ENCODE measurements around the gene PPP4R4. TPM values are rescaled to one million over a fixed set of nuclear protein-coding genes. Genes with fewer than 3 reads are reported as not detected.

PPP4R4 gene
- total and polyA plus RNA-seq, 2 experiments from 2014 or later = 3.0 to 11.1 TPM

- Mint-ChIP-seq H3K36me3 (ENCODE audit: low read depth) (no peaks in the 10 kb centered on the region), H3K27me3 (ENCODE audit: insufficient read depth, low read depth, poor library complexity) (peaks cover 9% of the 10 kb centered on the region), H3K9me3 (no peaks in the 10 kb centered on the region), H3K4me3 (no peak overlapping the region), H3K27ac (no peak overlapping the region), H3K4me1 (peaks cover 25% of the 10 kb centered on the region)
- H3K36me3 ChIP-seq (ENCODE audit: insufficient read depth) = no peaks in the 10 kb centered on the region
- H3K27ac ChIP-seq (ENCODE audit: low read depth) = no peak overlapping the region
- no peak overlapping the region for H3K4me2 ChIP-seq
- no peak for DNase-seq (ENCODE audit: low spot score)
- H3K9me2 ChIP-seq (ENCODE audit: insufficient read depth) = peaks cover 5% of the 10 kb centered on the region; the same call in 1 of the 2 replicates
- no peaks in the 10 kb centered on the region for H4K20me1 ChIP-seq (replicated peaks; ENCODE audit: insufficient read depth)
- H2AFZ ChIP-seq = no peak overlapping the region
- H3K4me3 ChIP-seq = no peak overlapping the region
- peaks cover 15% of the 10 kb centered on the region for H3K4me1 ChIP-seq (ENCODE audit: insufficient read depth)
- ATAC-seq = no peak
- H3K79me2 ChIP-seq (replicated peaks; ENCODE audit: insufficient read depth) = no peaks in the 10 kb centered on the region
- H3F3A ChIP-seq (replicated peaks; ENCODE audit: low read depth) = no peaks in the 10 kb centered on the region
- H3K27me3 ChIP-seq (ENCODE audit: insufficient read depth) = no peaks in the 10 kb centered on the region
- no peak for TF ChIP-seq JUNB (IDR thresholded peaks at IDR 0.05; ENCODE audit: unreplicated experiment)
- TF ChIP-seq ETS1 (IDR thresholded peaks at IDR 0.05) = no peak
- TF ChIP-seq ZNF331 (CRISPR knock-in tag; IDR thresholded peaks at IDR 0.05; ENCODE audit: low read depth) = no peak
- TF ChIP-seq NANOG (IDR thresholded peaks at IDR 0.05; ENCODE audit: borderline replicate concordance) = no peak
Measured at GRCh38 chr14:94142247-94142646, 31.9 kb upstream of the PPP4R4 start.

GRCh38 chr14:94142836-94143235 lies 31.3 kb upstream of the PPP4R4 start:
- Histone ChIP-seq H3K4me2 (no peak overlapping the region), H3K27me3 (ENCODE audit: insufficient read depth) (no peaks in the 10 kb centered on the region), H3K9me2 (ENCODE audit: insufficient read depth) (peaks cover 5% of the 10 kb centered on the region; the same call in 1 of the 2 replicates), H2AFZ (no peak overlapping the region), H3K27ac (ENCODE audit: low read depth) (no peak overlapping the region), H3F3A (replicated peaks; ENCODE audit: low read depth) (no peaks in the 10 kb centered on the region), H3K79me2 (replicated peaks; ENCODE audit: insufficient read depth) (no peaks in the 10 kb centered on the region), H3K36me3 (ENCODE audit: insufficient read depth) (no peaks in the 10 kb centered on the region), H3K4me3 (no peak overlapping the region), H3K4me1 (ENCODE audit: insufficient read depth) (peaks cover 15% of the 10 kb centered on the region), H4K20me1 (replicated peaks; ENCODE audit: insufficient read depth) (no peaks in the 10 kb centered on the region)
- Mint-ChIP-seq H3K27ac (no peak overlapping the region), H3K4me3 (no peak overlapping the region), H3K27me3 (ENCODE audit: insufficient read depth, low read depth, poor library complexity) (peaks cover 9% of the 10 kb centered on the region), H3K9me3 (no peaks in the 10 kb centered on the region), H3K4me1 (peaks cover 25% of the 10 kb centered on the region), H3K36me3 (ENCODE audit: low read depth) (no peaks in the 10 kb centered on the region)
- DNase-seq (ENCODE audit: low spot score) (no peak), ATAC-seq (no peak)
- TF ChIP-seq CREB1 (CRISPR knock-in tag; IDR thresholded peaks at IDR 0.05; ENCODE audit: low read depth) (no peak), STAT1 (IDR thresholded peaks at IDR 0.05; ENCODE audit: unreplicated experiment) (no peak), ZNF331 (CRISPR knock-in tag; IDR thresholded peaks at IDR 0.05; ENCODE audit: low read depth) (no peak), JUNB (IDR thresholded peaks at IDR 0.05; ENCODE audit: unreplicated experiment) (no peak), REST (IDR thresholded peaks at IDR 0.05; ENCODE audit: unreplicated experiment) (no peak), ZNF114 (CRISPR knock-in tag; IDR thresholded peaks at IDR 0.05) (no peak), CTCF (conservative IDR thresholded peaks at IDR 0.05; ENCODE audit: low read depth in 2 of 2) (no peak)

Measured in GM23338 (cell line).